Measurements from ENCODE around the gene FOXJ1.

DNA sequence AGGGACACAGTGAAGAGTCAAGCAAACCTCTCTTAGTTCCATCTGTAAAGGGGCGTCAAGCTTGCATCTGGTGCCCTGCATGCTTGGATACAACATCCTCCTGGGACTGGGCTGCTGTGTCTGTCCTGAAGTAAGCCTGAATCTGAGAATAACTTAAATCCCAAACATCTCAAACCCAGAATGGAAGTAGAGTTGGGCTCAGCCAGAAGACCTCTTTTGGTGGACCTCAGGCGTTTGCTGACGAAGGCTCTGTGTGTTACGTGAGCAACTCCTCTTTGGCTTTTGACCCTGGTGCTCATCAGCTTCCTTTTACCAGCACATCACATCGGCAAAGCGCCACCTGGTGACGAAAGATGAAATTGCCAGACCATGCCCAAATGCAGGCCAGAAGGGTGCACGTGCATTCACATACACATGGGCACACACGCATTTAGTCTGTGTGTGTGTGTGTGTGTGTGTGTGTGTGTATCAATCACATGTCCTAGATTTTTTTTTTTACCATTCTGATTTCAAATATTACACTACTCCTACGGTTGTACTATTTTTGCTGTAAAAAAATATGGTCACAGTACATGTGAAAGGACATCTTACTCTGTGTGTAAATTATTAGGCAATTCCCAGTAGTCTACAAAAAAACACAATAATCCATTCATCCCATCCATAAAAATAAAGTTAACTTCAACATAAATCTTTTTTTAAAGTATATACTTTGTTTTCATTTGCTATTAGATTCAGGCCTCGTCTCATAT lies 41.1 kb upstream of the FOXJ1 start:
- TF ChIP-seq CTCF (IDR thresholded peaks at IDR 0.05) (peak; percentile 99), POLR2AphosphoS5 (IDR thresholded peaks at IDR 0.05; ENCODE audit: low read depth, low read length) (no peak)
